Left lung (tissue), 10 donors: ENCODE data around the gene SRSF3. TPM values are rescaled to one million over a fixed set of nuclear protein-coding genes. Genes with fewer than 3 reads are reported as not detected.
A peak's percentile ranks its signal among the peaks of the same experiment; 100 is the strongest.
"Not testable (repeated sequence)": the region's sequence is repeated elsewhere in the genome, so short reads cannot be mapped to it uniquely, and the experiment has no call there.

ENCODE experiments used
- ATAC-seq: fragments of 200-7000 bp; cut with Tn5 transposase; one replicate; pipeline ENCODE4 v1.9.1; 2020; ENCODE audit warnings: moderate library complexity
- DNase-seq, 4 donors: peaks; one replicate each; pipeline ENCODE4 v3.0.0-alpha.2; 2013 to 2020
- H3K27ac ChIP-seq, 2 donors: fragments of 200-600 bp; sonication (generic) in 1 of 2; one replicate each; pipeline versions ENCODE4 v1.5.0 to v1.8.0; 2020 to 2021
- H3K27me3 ChIP-seq, 2 donors: fragments of 200-600 bp; sonication (generic) in 1 of 2; one replicate each; pipeline versions ENCODE4 v1.5.0 to v1.8.0; 2020 to 2021
- H3K36me3 ChIP-seq, 2 donors: fragments of 200-600 bp; sonication (generic) in 1 of 2; one replicate each; pipeline versions ENCODE4 v1.5.0 to v1.8.0; 2020 to 2021
- H3K4me1 ChIP-seq, 2 donors: fragments of 200-600 bp; one replicate each; pipeline ENCODE4 v1.8.0; 2021
- H3K4me3 ChIP-seq, 2 donors: fragments of 200-600 bp; sonication (generic) in 1 of 2; one replicate each; pipeline versions ENCODE4 v1.5.0 to v1.8.0; 2020 to 2021; ENCODE audit warnings: mild to moderate bottlenecking in 1 of 2
- H3K9me3 ChIP-seq, 2 donors: fragments of 200-600 bp; sonication (generic) in 1 of 2; one replicate each; pipeline versions ENCODE4 v1.5.0 to v1.8.0; 2020 to 2021
- CTCF ChIP-seq, 2 donors: fragments of 200-600 bp; sonication (generic) in 1 of 2; IDR thresholded peaks; one replicate each; pipeline versions ENCODE4 v1.5.0 to v1.8.0; 2021; ENCODE audit warnings: antibody characterized with exemption in 2 of 2
- intact Hi-C, 2 donors: fragments of 100-400 bp; cut with DNase I; formaldehyde crosslinking; loops; one replicate each; pipeline versions ENCODE4 v1.11.2 to v1.14.2; 2022
- polyA plus RNA-seq, 6 donors: library from polyadenylated mRNA; unstranded; fragments of 120-200 nt; gene quantifications; one replicate each; pipeline ENCODE4 v1.2.1, GENCODE V29; 2013; ENCODE audit not compliant: insufficient read length in 6 of 6
- total RNA-seq, 2 donors: library from RNA; stranded (reverse); fragmentation: NEBNext Ultra II Directional; extraction: Animal tissue kit (Norgen Biotek cat#: 25700); gene quantifications; one replicate each; pipeline ENCODE4 v1.2.1, GENCODE V29; 2021
- donor health status: DM: no; HTN: yes; CAD: no.
- donor health status: DM: no; HTN: no; CAD: no.

SRSF3 gene
- total and polyA plus RNA-seq, 8 donors = 173 to 634 (median 529) TPM

- no peak for DNase-seq
- no peak overlapping the region for H3K27ac ChIP-seq
- ATAC-seq = peak; percentile 4
- peaks cover 50 to 83% of the 10 kb centered on the region in 2 donors for H3K4me1 ChIP-seq
- no peak for TF ChIP-seq CTCF (IDR thresholded peaks at IDR 0.05)
- peak overlapping the region in 1 of 2 donors; percentile 64 for H3K4me3 ChIP-seq
- no peaks in the 10 kb centered on the region for H3K9me3 ChIP-seq
- peaks cover 11 to 85% of the 10 kb centered on the region in 2 donors for H3K36me3 ChIP-seq
- intact Hi-C loops = no loop called here
- no peaks in the 10 kb centered on the region for H3K27me3 ChIP-seq
These were observed 5.6 kb downstream of the SRSF3 start for GRCh38 chr6:36599791-36600209.

- intact Hi-C loops = no loop called here
- H3K36me3 ChIP-seq = peaks cover 11 to 93% of the 10 kb centered on the region in 2 donors
- H3K4me1 ChIP-seq = peaks cover 51 to 91% of the 10 kb centered on the region in 2 donors
- H3K27me3 ChIP-seq = no peaks in the 10 kb centered on the region
- no peak overlapping the region for H3K27ac ChIP-seq
- no peaks in the 10 kb centered on the region for H3K9me3 ChIP-seq
- H3K4me3 ChIP-seq = peak overlapping the region in 1 of 2 donors; percentile 64
- DNase-seq = no peak
- no peak for ATAC-seq
- TF ChIP-seq CTCF (IDR thresholded peaks at IDR 0.05) = no peak
These were observed 6.5 kb downstream of the SRSF3 start for GRCh38 chr6:36600564-36601146.

GRCh38 chr6:36601818-36602217, 7.7 kb downstream of the SRSF3 start:
- H3K27me3 ChIP-seq, H3K27ac ChIP-seq, H3K9me3 ChIP-seq, intact Hi-C loops, H3K4me3 ChIP-seq, ATAC-seq, DNase-seq: not testable (repeated sequence)
- peaks cover 51 to 100% of the 10 kb centered on the region in 2 donors for H3K4me1 ChIP-seq
- H3K36me3 ChIP-seq = peaks cover 11 to 100% of the 10 kb centered on the region in 2 donors

- Histone ChIP-seq H3K4me1 (peaks cover 37 to 100% of the 10 kb centered on the region in 2 donors), H3K4me3 (no peak overlapping the region), H3K27me3 (no peaks in the 10 kb centered on the region), H3K27ac (no peak overlapping the region), H3K9me3 (no peaks in the 10 kb centered on the region), H3K36me3 (peaks cover 10 to 100% of the 10 kb centered on the region in 2 donors)
- TF ChIP-seq CTCF (IDR thresholded peaks at IDR 0.05) = no peak
- DNase-seq = no peak
- ATAC-seq = no peak
- intact Hi-C loops = no loop called here
These were observed 9.3 kb downstream of the SRSF3 start for GRCh38 chr6:36603222-36604089.

- H3K4me3 ChIP-seq = no peak overlapping the region
- no peak overlapping the region for H3K27ac ChIP-seq
- no peak for TF ChIP-seq CTCF (IDR thresholded peaks at IDR 0.05)
- ATAC-seq (no peak), DNase-seq (no peak)
- peaks cover 28 to 98% of the 10 kb centered on the region in 2 donors for H3K4me1 ChIP-seq
- intact Hi-C loops = no loop called here
- peaks cover 5 to 100% of the 10 kb centered on the region in 2 donors for H3K36me3 ChIP-seq
- no peaks in the 10 kb centered on the region for H3K9me3 ChIP-seq
- no peaks in the 10 kb centered on the region for H3K27me3 ChIP-seq
These were observed 10.2 kb downstream of the SRSF3 start for GRCh38 chr6:36604090-36605060.
